H1 (cell line): ENCODE data around the gene PCNX1. TPM values are rescaled to one million over a fixed set of nuclear protein-coding genes. Genes with fewer than 3 reads are reported as not detected.

Experiments
- CTCF ChIA-PET: fragments of 300-600 bp; sonication (Branson Sonifier 250); formaldehyde crosslinking; loops from one replicate; lab custom pipeline; 2021; ENCODE audit not compliant: partially characterized antibody; lab: Charles Lee
- POLR2A ChIA-PET: fragments of 300-600 bp; sonication (Branson Sonifier 250); formaldehyde crosslinking; loops from one replicate; lab custom pipeline; 2021; ENCODE audit warnings: inconsistent platforms; ENCODE audit not compliant: partially characterized antibody; lab: Charles Lee
- DNase-seq, 2 experiments: peaks; one replicate each; pipeline versions ENCODE4 v3.0.0 to v3.0.0-alpha.2; 2010 to 2022; ENCODE audit warnings: low spot score in 2 of 2, low read depth in 1 of 2, mixed read lengths in 1 of 2
- FAIRE-seq: peaks from 2 replicates; lab custom pipeline; 2011; peaks lifted over from hg19 to GRCh38; lab: Jason Lieb, UNC
- H2AFZ ChIP-seq: 2 replicates; pipeline ENCODE4 v1.8.1; 2012; ENCODE audit warnings: low read length, inconsistent platforms
- H2AK5ac ChIP-seq: 2 replicates; pipeline ENCODE4 v1.6.1; 2013; ENCODE audit warnings: low read depth, low read length
- H2BK120ac ChIP-seq: replicated peaks from 2 replicates; pipeline ENCODE3; 2013; ENCODE audit warnings: low read depth, low read length, inconsistent platforms
- H2BK12ac ChIP-seq: 2 replicates; pipeline ENCODE4 v1.6.1; 2013; ENCODE audit warnings: low read depth, low read length
- H2BK15ac ChIP-seq: 2 replicates; pipeline ENCODE4 v1.6.1; 2013; ENCODE audit warnings: low read length
- H2BK20ac ChIP-seq: 2 replicates; pipeline ENCODE4 v1.6.1; 2013; ENCODE audit warnings: low read length
- H2BK5ac ChIP-seq: 2 replicates; pipeline ENCODE4 v1.6.1; 2013; ENCODE audit warnings: low read depth, low read length
- H3K14ac ChIP-seq: 2 replicates; pipeline ENCODE4 v1.6.1; 2013; ENCODE audit warnings: inconsistent platforms; ENCODE audit not compliant: insufficient read length
- H3K18ac ChIP-seq: 2 replicates; pipeline ENCODE4 v1.6.1; 2013; ENCODE audit warnings: low read length; ENCODE audit errors: extremely low read depth
- H3K23ac ChIP-seq: 2 replicates; pipeline ENCODE4 v1.6.1; 2013; ENCODE audit warnings: inconsistent platforms; ENCODE audit not compliant: insufficient read length
- H3K23me2 ChIP-seq: 2 replicates; pipeline ENCODE4 v1.6.1; 2013; ENCODE audit warnings: low read depth, low read length
- H3K27ac ChIP-seq: 2 replicates; pipeline ENCODE4 v1.6.1; 2011; ENCODE audit warnings: low read depth, low read length, inconsistent platforms
- H3K27me3 ChIP-seq, 4 experiments: replicated peaks in 1 of 4; 1 replicate in 1 of 4; 2 replicates in 3 of 4; pipeline versions ENCODE4 v1.6.1 to v1.8.1; 2011 to 2013; ENCODE audit warnings: low read length in 3 of 4, mild to moderate bottlenecking in 3 of 4, inconsistent platforms in 2 of 4, mixed read lengths in 2 of 4, moderate library complexity in 1 of 4; ENCODE audit not compliant: control insufficient read depth in 3 of 4, insufficient read depth in 3 of 4; ENCODE audit errors: extremely low read depth in 1 of 4
- H3K36me3 ChIP-seq, 4 experiments: 2 replicates each; pipeline versions ENCODE4 v1.6.1 to v1.8.1; 2011 to 2013; ENCODE audit warnings: mild to moderate bottlenecking in 4 of 4, low read length in 3 of 4, moderate library complexity in 2 of 4, control low read depth in 1 of 4, inconsistent platforms in 1 of 4; ENCODE audit not compliant: insufficient read depth in 4 of 4, control insufficient read depth in 2 of 4
- H3K4ac ChIP-seq: replicated peaks from 2 replicates; pipeline ENCODE3; 2013; ENCODE audit warnings: low read length, low read depth, mixed read lengths, inconsistent platforms; ENCODE audit not compliant: insufficient read length
- H3K4me1 ChIP-seq, 4 experiments: replicated peaks in 1 of 4; 1 replicate in 1 of 4; 2 replicates in 3 of 4; pipeline versions ENCODE4 v1.6.1 to v1.8.1; 2011 to 2013; ENCODE audit warnings: low read length in 3 of 4, inconsistent platforms in 2 of 4, mixed read lengths in 1 of 4; ENCODE audit not compliant: insufficient read depth in 4 of 4, control insufficient read depth in 3 of 4
- H3K4me2 ChIP-seq, 2 experiments: 2 replicates each; pipeline versions ENCODE4 v1.6.1 to v1.8.1; 2011 to 2013; ENCODE audit warnings: low read depth in 2 of 2, low read length in 2 of 2, control low read depth in 1 of 2, inconsistent platforms in 1 of 2, mild to moderate bottlenecking in 1 of 2; ENCODE audit not compliant: insufficient read depth in 1 of 2
- H3K4me3 ChIP-seq, 4 experiments: fragments of 200-600, 300-600 bp in 1 of 4; sonication (generic), shearing (Covaris generic), sonication (Bioruptor Twin) in 1 of 4; 2 replicates each; pipeline versions ENCODE4 v1.5.1 to v1.8.1; 2011 to 2016; ENCODE audit warnings: low read length in 4 of 4, low read depth in 3 of 4, control low read depth in 2 of 4, inconsistent platforms in 2 of 4, mild to moderate bottlenecking in 2 of 4, mixed read lengths in 1 of 4, moderate library complexity in 1 of 4; ENCODE audit not compliant: insufficient read depth in 2 of 4; ENCODE audit errors: extremely low read depth in 1 of 4
- H3K56ac ChIP-seq: replicated peaks from 2 replicates; pipeline ENCODE3; 2013; ENCODE audit warnings: low read depth, mild to moderate bottlenecking, mixed read lengths, low read length, inconsistent platforms; ENCODE audit not compliant: insufficient read length
- H3K79me1 ChIP-seq: 2 replicates; pipeline ENCODE4 v1.6.1; 2013; ENCODE audit warnings: low read depth, low read length, control low read depth
- H3K79me2 ChIP-seq, 2 experiments: 2 replicates each; pipeline versions ENCODE4 v1.6.1 to v1.8.1; 2012 to 2013; ENCODE audit warnings: low read length in 2 of 2, mild to moderate bottlenecking in 2 of 2, inconsistent platforms in 1 of 2; ENCODE audit not compliant: insufficient read depth in 2 of 2, control insufficient read depth in 1 of 2
- H3K9ac ChIP-seq, 4 experiments: replicated peaks in 1 of 4; 1 replicate in 1 of 4; 2 replicates in 3 of 4; pipeline versions ENCODE4 v1.6.1 to v1.8.1; 2011 to 2013; ENCODE audit warnings: low read depth in 3 of 4, low read length in 3 of 4, control low read depth in 2 of 4, mild to moderate bottlenecking in 2 of 4, moderate library complexity in 2 of 4, inconsistent platforms in 1 of 4; ENCODE audit errors: extremely low read depth in 1 of 4
- H3K9me3 ChIP-seq, 2 experiments: 2 replicates each; pipeline versions ENCODE4 v1.6.1 to v1.8.1; 2012 to 2013; ENCODE audit warnings: mild to moderate bottlenecking in 2 of 2, moderate library complexity in 2 of 2, control low read depth in 1 of 2, inconsistent platforms in 1 of 2, low read depth in 1 of 2, low read length in 1 of 2, mixed read lengths in 1 of 2; ENCODE audit not compliant: insufficient read depth in 2 of 2
- H4K20me1 ChIP-seq, 2 experiments: replicated peaks in 1 of 2; 2 replicates each; pipeline versions ENCODE3 to v1.8.1; 2011 to 2013; ENCODE audit warnings: inconsistent platforms in 2 of 2, low read length in 2 of 2, mild to moderate bottlenecking in 1 of 2; ENCODE audit not compliant: insufficient read depth in 2 of 2, control insufficient read depth in 1 of 2
- H4K5ac ChIP-seq: 2 replicates; pipeline ENCODE4 v1.6.1; 2013; ENCODE audit warnings: low read length, low read depth, mixed read lengths, inconsistent platforms; ENCODE audit not compliant: insufficient read length
- H4K8ac ChIP-seq: 2 replicates; pipeline ENCODE4 v1.8.0; 2013; ENCODE audit warnings: mild to moderate bottlenecking, moderate library complexity, low read length, inconsistent platforms; ENCODE audit not compliant: insufficient read depth; ENCODE audit errors: extremely low read depth
- H4K91ac ChIP-seq: replicated peaks from 2 replicates; pipeline ENCODE3; 2013; ENCODE audit warnings: low read length, mixed read lengths, inconsistent platforms; ENCODE audit not compliant: insufficient read length
- CEBPB ChIP-seq: IDR thresholded peaks from 2 replicates; pipeline ENCODE4 v1.6.1; 2012; ENCODE audit warnings: low read depth, low read length
- KDM1A ChIP-seq: fragments of 200-600, 300-600 bp; sonication (generic); IDR thresholded peaks from 2 replicates; pipeline ENCODE4 v1.7.1; 2016; ENCODE audit warnings: mild to moderate bottlenecking, low read length, borderline replicate concordance
- TBP ChIP-seq: IDR thresholded peaks from 2 replicates; pipeline ENCODE4 v1.6.1; 2011; ENCODE audit warnings: low read depth, low read length, improper control_type of control experiment
- WGBS, 2 experiments: shearing (Covaris generic) in 1 of 2; methylation state at CpG; one replicate each; pipeline versions ENCODE4 v1.1.6 to v1.1.7; 2013 to 2015; ENCODE audit warnings: low lambda C conversion rate in 2 of 2, mixed read lengths in 2 of 2, inconsistent platforms in 1 of 2, low coverage in 1 of 2, missing lambda C conversion rate in 1 of 2; ENCODE audit not compliant: insufficient replicate concordance in 2 of 2, insufficient coverage in 1 of 2, insufficient read length in 1 of 2; ENCODE audit errors: extremely low coverage in 1 of 2, missing lambda C conversion rate in 1 of 2; 5-methylcytosine and 5-hydroxymethylcytosine counted together
- polyA plus RNA-seq, 7 experiments: library from polyadenylated mRNA; depleted of rRNA in 3 of 7; stranded (reverse) in 5 of 7; unstranded in 2 of 7; fragments of >200 nt in 5 of 7; fragments of 200-250 nt in 2 of 7; gene quantifications; 1 replicate in 5 of 7; 2 replicates in 1 of 7; 4 replicates in 1 of 7; pipeline versions ENCODE4 v1.2.1 to v1.2.3, GENCODE V29; 2011 to 2013; ENCODE audit warnings: missing spikeins in 2 of 7, mixed read lengths in 2 of 7
- total RNA-seq: library from RNA; stranded (reverse); fragmentation: NEBNext Ultra II Directional; extraction: Animal tissue kit (Norgen Biotek cat#: 25700); gene quantifications from 2 replicates; pipeline ENCODE4 v1.2.1, GENCODE V29; 2021

Gene PCNX1
- total and polyA plus RNA-seq, 2 of the 8 experiments (the other 6 are each of a cell fraction or from before 2014, with no cell fraction given), result 37.7 to 53.2 TPM

DNA sequence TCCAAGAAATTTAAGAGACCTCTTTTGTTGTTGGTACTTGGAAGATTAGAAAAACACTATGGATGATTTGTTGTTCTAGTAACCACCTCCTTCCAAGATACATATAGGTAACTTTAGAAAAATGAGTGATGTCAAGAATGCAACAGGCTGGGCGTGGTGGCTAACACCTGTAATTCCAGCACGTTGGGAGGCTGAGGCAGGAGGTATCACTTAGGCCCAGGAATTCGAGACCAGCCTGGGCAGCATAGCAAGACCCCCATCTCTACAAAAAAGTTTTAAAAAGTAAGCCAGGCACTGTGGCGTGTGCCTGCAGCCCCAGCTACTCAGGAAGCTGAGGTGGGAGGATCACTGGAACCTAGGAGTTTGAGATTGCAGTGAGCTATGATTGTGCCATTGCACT, 97.8 kb downstream of the PCNX1 start:
- H3K23ac ChIP-seq, result no peak overlapping the region
- POLR2A ChIA-PET, result no interaction called here
- H3K4ac ChIP-seq, result no peak overlapping the region
- no peak overlapping the region for H2BK15ac ChIP-seq
- H4K20me1 ChIP-seq, result no peaks in the 10 kb centered on the region
- no peak overlapping the region for H4K5ac ChIP-seq
- H2BK20ac ChIP-seq, result no peak overlapping the region
- no peak overlapping the region for H3K9ac ChIP-seq
- no peak overlapping the region for H3K56ac ChIP-seq
- peaks cover 0 to 3% (median 0%) of the 10 kb centered on the region in 4 experiments; a peak in 2 of 8 replicates for H3K36me3 ChIP-seq
- no peak for FAIRE-seq
- no peak for DNase-seq
- WGBS, 2 experiments, result 80% methylated on average over 4 of the region's 4 CpGs; no CpG with 5 or more reads in 1 of the 2 experiments
- H3K27me3 ChIP-seq, result no peaks in the 10 kb centered on the region
- H4K91ac ChIP-seq, result no peak overlapping the region
- no peak overlapping the region for H3K4me3 ChIP-seq
- H3K4me1 ChIP-seq, result no peaks in the 10 kb centered on the region
- H2BK12ac ChIP-seq, result no peak overlapping the region
- no peak overlapping the region for H3K27ac ChIP-seq
- no peaks in the 10 kb centered on the region for H3K79me1 ChIP-seq
- no peak overlapping the region for H2BK5ac ChIP-seq
- no peak overlapping the region for H2AFZ ChIP-seq
- no peak overlapping the region for H3K14ac ChIP-seq
- H3K18ac ChIP-seq, result no peak overlapping the region
- no peaks in the 10 kb centered on the region for H3K9me3 ChIP-seq
- H4K8ac ChIP-seq, result no peak overlapping the region
- CTCF ChIA-PET, result no interaction called here
- TF ChIP-seq CEBPB, result no peak
- 0 out of 2 replicates have a peak, but pooled peaks have one; percentile 20 for TF ChIP-seq KDM1A
- no peak for TF ChIP-seq TBP
- H3K4me2 ChIP-seq, result no peak overlapping the region
- no peak overlapping the region for H2BK120ac ChIP-seq
- H2AK5ac ChIP-seq, result no peak overlapping the region
- H3K79me2 ChIP-seq, result peaks cover 0 to 3% of the 10 kb centered on the region in 2 experiments; a peak in 1 of 4 replicates
- no peaks in the 10 kb centered on the region for H3K23me2 ChIP-seq
